Left lobe of liver (tissue), 2 donors: ENCODE measurements around the gene WDR89. TPM values are rescaled to one million over a fixed set of nuclear protein-coding genes. Genes with fewer than 3 reads are reported as not detected.
"Not testable (repeated sequence)": the region's sequence is repeated elsewhere in the genome, so short reads cannot be mapped to it uniquely, and the experiment has no call there.

Experiments
- ATAC-seq: fragments of 200-7000 bp; cut with Tn5 transposase; one replicate; pipeline ENCODE4 v1.9.1; 2020; ENCODE audit warnings: mild to moderate bottlenecking, moderate library complexity
- DNase-seq: peaks from one replicate; pipeline ENCODE4 v3.0.0-alpha.2; 2020; ENCODE audit warnings: low spot score
- total RNA-seq: library from RNA; stranded (reverse); gene quantifications from one replicate; pipeline ENCODE4 v1.2.1, GENCODE V29; 2021
- donor health status: DM: no; HTN: no; CAD: no; lungs with moderate emphysema.
- donor health status: DM: no; HTN: yes; CAD: no.

The WDR89 gene
- 6.1 TPM for total RNA-seq

DNA sequence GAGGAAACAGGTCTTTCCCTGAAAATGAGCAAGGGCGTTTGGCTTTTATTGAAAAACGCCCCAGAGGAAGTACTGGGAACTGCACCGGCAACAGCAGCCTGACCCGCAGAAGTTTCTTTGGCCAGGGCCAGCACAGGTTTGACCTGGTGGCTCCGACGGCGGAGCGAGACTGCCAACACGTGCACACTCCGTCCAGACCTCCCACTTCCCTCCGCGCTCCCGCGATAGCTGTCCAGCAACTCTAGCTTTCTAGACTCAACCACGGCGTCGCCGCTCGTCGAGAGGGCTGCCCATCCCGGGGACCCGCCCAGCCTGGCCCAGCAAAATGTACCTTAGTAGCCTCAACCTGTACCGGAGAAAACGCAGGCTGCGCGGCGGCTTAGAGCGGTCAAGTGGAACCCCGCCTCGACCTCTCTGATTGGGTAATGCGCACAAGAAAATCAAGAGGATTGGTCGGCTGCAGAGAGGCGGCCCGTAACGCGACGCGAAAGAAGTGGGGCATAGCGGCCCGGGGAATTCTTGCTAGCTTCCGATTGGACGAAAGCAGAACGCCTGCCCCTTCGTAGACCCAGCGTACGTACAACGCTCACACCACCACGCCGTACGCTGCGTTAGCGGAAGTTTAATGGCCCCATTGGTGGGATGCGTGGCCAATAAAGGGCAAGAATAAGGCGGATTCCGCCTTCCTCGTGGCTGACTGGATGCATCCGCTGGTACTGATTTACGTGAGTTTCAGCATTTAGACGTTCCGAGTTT, at the start of gene WDR89:
WDR89 (minus strand) TSS at position 399 of the 756 bp plus-strand sequence. CDS start 41,929 bp downstream, outside the sequence.
- DNase-seq (peak; percentile 99), ATAC-seq (peak; percentile 89)

GRCh38 chr14:63689132-63689531, 47.5 kb upstream of the WDR89 start:
- DNase-seq (no peak), ATAC-seq (no peak)

- ATAC-seq, result no peak
Measured at GRCh38 chr14:63686926-63687325, 45.3 kb upstream of the WDR89 start.

GRCh38 chr14:63685401-63685800, 43.7 kb upstream of the WDR89 start:
- ATAC-seq, result no peak
- DNase-seq, result no peak

More at GRCh38 chr14:63686926-63687325, 45.3 kb upstream of the WDR89 start:
- no peak for DNase-seq

DNA sequence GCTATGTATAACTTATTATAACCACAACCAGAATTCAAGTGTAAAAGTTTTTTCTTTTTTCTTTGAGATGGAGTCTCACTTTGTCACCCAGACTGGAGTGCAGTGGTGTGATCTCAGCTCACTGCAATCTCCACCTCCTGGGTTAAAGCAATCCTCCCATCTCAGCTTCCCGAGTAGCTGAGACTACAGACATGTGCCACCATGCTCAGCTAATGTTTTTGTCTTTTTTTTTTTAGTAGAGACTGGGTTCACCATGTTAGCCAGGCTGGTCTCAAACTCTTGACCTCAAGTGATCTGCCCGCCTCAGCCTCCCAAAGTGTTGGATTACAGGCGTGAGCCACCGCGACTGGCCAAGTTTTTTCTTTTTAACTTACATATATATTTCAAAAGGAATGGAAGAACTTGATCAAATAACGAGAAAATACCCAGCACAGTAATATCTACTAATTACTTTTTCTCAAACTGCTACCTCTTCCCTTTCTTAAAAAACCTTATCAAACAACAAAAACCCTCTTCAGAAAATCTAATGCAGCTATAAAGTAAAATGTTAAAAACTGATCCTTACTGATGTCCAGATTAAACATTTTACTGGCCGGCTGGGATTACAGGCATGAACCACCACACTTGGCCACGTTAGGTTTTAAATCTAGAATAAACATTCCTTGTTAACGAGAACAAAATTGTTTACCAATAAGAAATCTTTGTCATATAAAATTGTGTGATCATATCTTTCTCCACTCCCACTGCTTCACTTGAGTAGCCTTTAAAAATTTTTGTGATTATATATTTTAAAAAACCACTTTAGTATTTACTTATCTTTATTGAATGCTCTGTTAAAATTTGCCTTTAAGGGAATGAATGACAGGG, 41.3 kb upstream of the WDR89 start:
- DNase-seq (no peak), ATAC-seq (no peak)

DNA sequence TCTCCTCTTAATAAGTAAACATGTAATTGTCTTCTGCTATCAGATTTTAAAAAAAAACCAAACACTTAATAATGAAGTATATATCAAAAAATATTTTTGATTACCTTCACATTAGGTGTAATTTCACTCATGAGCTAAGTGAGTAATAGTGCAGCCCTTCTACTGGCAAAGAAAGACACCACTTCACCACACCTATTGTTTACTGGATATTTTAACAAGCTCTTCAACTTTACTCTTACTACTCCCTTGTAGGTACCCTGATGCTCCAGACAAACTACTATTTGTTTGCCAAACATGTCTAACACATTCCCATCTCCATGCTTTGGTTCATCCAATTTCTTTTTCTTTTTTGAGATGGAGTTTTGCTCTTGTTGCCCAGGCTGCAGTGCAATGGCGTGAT, 36.9 kb upstream of the WDR89 start:
- ATAC-seq, result no peak

GRCh38 chr14:63677891-63678379, 36.3 kb upstream of the WDR89 start:
- DNase-seq (no peak), ATAC-seq (no peak)

More for the DNA sequence above, 36.9 kb upstream of the WDR89 start:
- no peak for DNase-seq

- DNase-seq (no peak), ATAC-seq (no peak)
Measured at GRCh38 chr14:63676615-63677014, 34.9 kb upstream of the WDR89 start.

DNA sequence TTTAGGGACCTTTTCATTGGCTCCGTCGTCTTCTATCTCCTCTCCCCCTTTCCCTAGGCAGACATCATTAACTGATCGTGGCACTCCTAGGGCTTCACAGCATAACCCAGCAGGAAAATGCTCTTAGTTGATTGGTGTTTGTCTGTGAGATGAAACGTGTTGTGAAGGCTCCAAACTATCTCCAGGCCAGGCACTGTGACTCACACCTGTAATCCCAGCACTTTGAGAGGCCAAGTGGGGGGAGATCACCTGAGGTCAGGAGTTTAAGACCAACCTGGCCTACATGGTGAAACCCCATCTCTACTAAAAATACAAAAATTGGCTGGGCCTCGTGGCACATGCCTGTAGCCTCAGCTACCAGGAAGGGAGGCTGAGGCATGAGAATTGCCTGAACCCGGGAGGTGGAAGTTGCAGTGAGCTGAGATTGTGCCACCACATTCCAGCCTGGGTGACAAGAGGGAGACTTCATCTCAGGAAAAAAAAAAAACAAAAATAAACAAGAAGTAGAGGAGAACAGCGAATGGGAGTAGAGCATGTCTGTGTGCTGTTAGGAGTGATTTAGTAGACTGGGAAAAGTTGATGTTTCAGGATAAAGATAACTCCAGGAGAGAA, 32.3 kb upstream of the WDR89 start:
- DNase-seq, result no peak
- ATAC-seq, result no peak

GRCh38 chr14:63673255-63673654, 31.6 kb upstream of the WDR89 start:
- no peak for DNase-seq
- no peak for ATAC-seq

DNA sequence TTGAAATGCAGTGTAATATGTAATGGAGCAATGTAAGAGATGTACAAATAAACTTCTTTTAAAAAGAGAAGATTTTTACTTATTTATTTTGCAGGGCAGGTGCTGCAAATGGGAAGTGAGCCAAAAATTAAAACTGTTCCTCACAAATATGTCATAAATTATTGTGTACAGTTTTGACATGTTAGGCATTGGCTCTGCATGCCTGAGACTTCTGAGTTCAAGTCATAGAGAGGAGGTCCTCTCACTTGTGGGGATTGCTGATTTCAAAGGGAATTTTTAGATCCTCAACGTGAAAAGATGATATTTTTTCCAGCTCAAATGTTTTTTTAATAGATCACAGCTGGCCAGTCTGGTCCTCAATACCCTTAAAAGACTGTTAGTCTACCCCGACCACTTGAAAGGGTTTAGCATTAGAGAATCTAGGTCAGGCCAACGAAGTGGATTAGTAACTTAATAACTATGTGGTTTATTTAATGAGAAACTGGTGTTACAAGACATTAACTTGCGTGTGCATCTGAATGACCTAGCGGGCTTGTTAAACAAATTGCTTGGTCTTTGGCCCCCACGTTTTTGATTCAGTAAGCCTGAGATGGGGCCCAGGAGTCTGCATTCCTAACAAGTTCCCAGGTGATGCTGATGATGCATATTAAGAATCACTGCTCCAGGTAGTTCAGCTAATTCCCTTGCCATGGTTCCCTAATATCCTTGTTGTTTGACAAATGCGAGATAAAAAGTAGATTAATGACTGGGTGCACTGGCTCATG, 30.9 kb upstream of the WDR89 start:
- DNase-seq, result no peak
- peak; percentile 68 for ATAC-seq

DNA sequence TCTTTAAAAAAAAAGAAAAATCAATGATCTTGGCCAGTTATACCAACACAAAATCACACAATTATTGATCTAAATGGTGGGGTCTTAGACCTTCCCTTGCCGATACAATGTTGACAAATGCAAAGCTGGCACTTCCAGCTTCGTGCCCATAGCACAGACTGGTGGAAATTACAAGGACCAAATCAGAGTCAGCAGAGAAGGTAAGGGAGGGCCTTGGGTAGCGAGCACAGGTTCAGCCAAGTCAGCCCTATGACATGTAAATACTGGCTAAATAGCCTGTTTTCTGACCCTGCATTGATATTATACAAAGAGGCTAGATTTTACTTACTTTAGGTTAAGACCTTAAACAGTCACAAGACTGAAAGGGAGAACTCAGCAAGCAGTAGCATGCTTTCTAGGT, 30.3 kb upstream of the WDR89 start:
- ATAC-seq, result peak; percentile 90
- no peak for DNase-seq

DNA sequence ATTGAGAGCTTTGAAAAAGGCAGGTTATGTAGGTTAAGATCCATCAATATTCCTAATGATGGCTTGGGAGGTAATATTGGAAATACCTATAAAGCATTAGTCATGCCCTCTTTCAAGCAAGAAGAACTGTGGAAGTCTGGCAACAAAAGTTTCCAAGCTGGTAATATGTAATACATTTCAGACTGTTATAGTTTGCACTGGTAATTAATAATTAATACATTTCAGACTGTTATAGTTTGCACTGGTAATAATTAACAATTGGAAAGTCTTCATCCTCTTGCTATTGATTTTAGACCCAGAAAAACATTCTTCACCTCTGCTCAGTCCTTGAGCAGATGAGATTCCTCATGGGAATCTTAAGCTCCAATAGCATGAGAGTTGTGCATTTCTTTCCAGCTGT, 29.0 kb upstream of the WDR89 start:
- DNase-seq (no peak), ATAC-seq (peak; percentile 17)

DNA sequence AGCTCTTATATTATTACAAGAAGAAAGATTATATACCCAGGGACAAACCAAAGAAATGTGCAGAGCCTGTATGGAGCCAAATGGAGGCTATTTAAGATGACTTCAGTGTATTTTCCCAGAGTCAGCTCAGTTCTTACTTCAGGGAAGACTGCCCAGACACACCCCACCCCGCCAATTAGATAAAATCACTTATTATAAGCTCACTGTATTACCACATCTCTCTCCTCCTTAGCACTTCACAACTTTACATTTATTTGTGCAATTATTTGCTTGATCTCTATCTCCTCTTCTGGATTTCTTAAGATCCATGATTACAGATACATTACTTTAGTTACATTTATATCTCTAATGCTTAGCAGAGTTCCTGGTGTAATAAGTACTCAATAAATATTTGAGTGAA, 24.7 kb upstream of the WDR89 start:
- no peak for DNase-seq

GRCh38 chr14:63663428-63664341, 22.0 kb upstream of the WDR89 start:
- DNase-seq (no peak), ATAC-seq (peak; percentile 36)

More for the DNA sequence above, 24.7 kb upstream of the WDR89 start:
- no peak for ATAC-seq

DNA sequence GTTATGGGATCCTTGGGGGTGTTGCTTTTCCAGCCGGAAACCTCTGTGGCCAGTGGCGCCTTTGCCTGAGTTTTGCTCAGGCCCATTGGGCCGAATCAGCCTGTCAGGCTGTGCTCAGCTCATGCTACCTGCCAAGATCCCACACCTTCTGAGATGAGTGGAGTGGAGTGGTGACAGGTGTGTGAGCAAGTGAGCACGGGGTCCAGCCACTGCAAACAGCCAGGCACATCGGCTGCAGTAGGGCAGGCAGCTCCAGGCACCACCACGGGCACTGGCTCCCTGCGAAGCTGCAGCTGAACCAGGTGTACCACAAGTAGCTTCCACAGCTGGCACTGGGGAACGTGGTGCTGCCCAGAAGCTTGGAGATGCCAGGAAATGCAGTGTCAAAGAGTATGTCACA, 21.1 kb upstream of the WDR89 start:
- no peak for ATAC-seq
- DNase-seq, result no peak

DNA sequence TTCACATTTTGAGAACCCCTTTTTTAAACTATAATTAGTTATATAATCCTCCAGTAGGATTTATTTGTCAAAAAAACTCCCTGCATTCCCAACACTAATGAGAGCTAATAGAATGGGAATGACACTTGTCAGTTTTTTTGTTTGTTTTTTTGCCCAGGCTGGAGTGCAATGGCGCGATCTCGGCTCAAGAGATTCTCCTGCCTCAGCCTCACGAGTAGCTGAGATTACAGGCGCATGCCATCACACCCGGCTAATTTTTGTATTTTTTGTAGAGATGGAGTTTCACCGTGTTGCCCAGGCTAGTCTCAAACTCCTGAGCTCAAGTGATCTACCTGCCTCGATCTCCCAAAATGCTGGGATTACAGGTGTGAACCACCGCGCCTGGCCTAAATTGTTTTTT, 20.2 kb upstream of the WDR89 start:
- not testable (repeated sequence) for DNase-seq, ATAC-seq

DNA sequence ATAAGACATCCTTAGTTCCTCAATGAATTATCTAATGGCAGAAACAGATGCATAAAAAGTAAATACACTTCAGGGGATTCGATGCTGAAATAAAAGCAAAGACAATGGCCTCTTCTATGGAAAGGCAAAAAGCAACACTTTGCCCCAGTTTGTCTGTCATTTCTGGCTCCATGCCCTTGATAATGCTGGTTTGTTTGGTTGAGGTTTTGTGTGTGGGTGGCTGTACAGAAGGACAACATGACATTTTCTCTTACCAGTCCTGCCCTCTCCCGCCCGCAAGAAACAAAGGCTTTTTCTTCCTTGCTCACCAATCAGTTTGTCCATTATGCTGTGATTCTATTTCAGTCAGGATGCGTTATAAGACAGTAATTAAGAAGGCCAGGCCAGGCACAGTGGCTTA, 18.1 kb upstream of the WDR89 start:
- DNase-seq (no peak), ATAC-seq (peak; percentile 89)

DNA sequence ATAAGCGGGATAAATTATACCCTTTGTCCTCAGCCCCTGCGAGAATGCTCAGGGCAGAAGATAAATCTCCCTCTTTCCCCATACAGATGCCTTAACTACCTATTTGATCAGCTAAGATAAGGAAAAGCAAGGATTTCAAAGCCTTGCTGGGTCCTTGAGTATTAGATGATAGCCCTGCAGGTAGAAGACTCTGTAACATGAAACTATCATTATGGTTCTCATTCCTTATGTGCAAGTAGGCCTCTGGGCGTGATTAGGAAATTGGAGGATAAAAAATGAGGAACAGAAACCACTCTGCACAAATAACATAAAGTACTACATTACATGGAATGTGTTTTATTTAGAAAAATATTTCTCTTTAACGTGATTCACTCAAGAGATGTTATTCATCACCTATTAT, 14.5 kb upstream of the WDR89 start:
- ATAC-seq, result no peak

DNA sequence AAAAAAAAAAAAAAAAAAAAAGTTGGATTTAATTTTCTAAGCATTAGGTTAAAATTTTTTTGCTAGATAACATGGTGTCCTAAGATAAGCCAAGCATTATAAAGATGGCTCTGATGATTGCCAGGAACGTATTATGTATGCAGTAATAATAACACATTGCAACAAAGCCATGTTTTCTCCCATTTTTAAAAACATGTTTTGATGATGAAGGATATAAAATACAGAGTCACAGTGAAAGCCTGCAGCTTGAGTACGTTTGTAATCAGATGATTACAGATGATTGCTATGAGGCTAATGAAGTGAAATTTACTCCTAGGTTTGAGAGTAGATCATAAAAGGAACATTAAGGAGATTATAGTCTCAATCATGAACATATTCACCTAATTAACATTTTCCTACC, 13.3 kb upstream of the WDR89 start:
- DNase-seq (no peak), ATAC-seq (no peak)

More for the DNA sequence above, 14.5 kb upstream of the WDR89 start:
- no peak for DNase-seq
